ENCODE measurements around the gene XYLB.

The XYLB gene

DNA sequence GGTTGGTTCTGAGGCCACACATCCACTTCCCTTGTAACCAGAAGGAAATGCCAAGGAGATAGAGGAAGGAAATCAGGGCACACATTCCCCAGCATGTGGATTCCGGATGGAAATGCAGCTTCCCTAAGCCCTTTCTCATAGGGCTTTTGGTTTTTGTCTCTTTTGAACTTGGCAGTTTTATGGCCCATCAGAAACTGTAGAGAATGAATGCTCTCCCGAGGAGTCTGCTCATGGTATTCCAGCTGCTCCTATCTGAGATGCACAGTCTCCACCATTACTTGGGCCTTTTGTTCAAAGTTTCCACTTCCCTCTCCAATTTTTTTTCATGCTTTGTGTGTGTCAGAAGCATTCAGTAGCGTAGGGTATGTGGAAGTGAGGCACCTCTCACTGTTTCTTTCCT, 21.2 kb downstream of the XYLB start:
- no peaks in the 10 kb centered on the region for H3K9me3 Mint-ChIP-seq
- H3K4me3 Mint-ChIP-seq: no peak overlapping the region
- peaks cover 14% of the 10 kb centered on the region for H3K36me3 Mint-ChIP-seq
- H3K27ac Mint-ChIP-seq: no peak overlapping the region
- ATAC-seq (no peak), DNase-seq (ENCODE audit: low spot score in 2 of 2) (no peak)
- peaks cover 14% of the 10 kb centered on the region for H3K4me1 Mint-ChIP-seq

DNA sequence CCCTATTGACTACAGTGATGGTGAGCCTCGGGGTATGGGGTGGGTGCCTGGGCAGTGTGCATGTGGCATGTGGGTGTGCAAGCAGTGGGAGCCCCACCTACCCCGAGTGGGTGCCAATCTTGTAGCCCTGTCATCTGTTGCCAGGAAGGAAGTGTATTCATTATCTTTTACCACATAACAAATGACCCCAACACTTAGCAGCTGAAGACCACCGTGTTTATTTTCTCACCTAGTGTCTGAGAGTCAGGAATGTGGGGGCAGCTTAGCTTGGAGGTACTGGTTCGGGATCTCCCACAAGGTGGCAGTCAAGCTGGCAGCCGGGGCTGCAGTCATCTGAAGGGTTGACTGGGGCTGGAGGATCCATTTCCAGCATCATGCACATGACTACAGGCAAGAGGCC, 21.7 kb downstream of the XYLB start:
- H3K27ac Mint-ChIP-seq: no peak overlapping the region
- no peak for ATAC-seq
- peaks cover 19% of the 10 kb centered on the region for H3K4me1 Mint-ChIP-seq
- H3K9me3 Mint-ChIP-seq: no peaks in the 10 kb centered on the region
- DNase-seq (ENCODE audit: low spot score in 2 of 2): no peak
- H3K36me3 Mint-ChIP-seq: peaks cover 14% of the 10 kb centered on the region
- H3K4me3 Mint-ChIP-seq: no peak overlapping the region

DNA sequence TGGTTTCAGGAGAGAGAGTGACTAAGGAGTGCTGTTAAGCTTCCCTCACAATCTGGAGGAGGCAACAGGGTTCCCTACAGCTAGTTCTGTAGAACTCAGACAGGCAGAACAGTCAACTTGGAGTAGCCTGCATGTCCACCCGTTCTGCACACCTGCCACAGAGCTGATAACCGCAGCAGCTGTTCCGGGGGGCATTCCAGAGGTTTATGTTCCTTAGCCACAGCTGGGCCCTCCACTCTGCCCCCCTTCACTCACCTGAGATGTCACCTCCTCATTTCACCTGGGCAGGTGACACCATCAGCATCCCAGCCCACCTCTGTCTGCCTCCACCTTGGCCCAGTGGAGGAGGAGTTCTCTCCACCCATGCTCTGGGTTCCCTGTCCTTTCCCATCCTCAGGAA, 22.6 kb downstream of the XYLB start:
- ATAC-seq (no peak), DNase-seq (ENCODE audit: low spot score in 2 of 2) (no peak)
- H3K9me3 Mint-ChIP-seq: no peaks in the 10 kb centered on the region
- H3K4me3 Mint-ChIP-seq: no peak overlapping the region
- H3K27ac Mint-ChIP-seq: no peak overlapping the region
- peaks cover 11% of the 10 kb centered on the region for H3K36me3 Mint-ChIP-seq
- peaks cover 23% of the 10 kb centered on the region for H3K4me1 Mint-ChIP-seq

DNA sequence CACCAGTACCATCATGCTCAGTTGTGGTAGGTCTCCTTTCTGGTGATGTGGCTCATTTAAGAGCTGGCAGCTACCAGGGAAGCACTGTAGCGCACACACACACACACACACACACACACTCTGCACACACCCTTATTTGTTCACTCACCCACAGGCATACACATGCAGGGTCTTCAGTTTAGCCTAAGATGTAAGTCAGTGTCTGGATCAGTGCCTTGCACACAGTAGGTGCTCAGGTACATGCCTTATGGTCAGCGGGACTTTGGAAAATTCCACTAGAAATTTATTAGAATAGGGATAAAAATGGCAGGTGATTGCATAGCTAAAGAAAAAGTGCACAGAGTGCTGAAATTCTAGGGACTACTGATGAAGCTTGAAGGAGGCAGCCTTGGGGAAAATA, 23.6 kb downstream of the XYLB start:
- Mint-ChIP-seq H3K27ac (no peak overlapping the region), H3K4me3 (no peak overlapping the region), H3K4me1 (peaks cover 26% of the 10 kb centered on the region), H3K36me3 (peaks cover 7% of the 10 kb centered on the region), H3K9me3 (no peaks in the 10 kb centered on the region)
- no peak for DNase-seq (ENCODE audit: low spot score in 2 of 2)
- ATAC-seq: no peak

DNA sequence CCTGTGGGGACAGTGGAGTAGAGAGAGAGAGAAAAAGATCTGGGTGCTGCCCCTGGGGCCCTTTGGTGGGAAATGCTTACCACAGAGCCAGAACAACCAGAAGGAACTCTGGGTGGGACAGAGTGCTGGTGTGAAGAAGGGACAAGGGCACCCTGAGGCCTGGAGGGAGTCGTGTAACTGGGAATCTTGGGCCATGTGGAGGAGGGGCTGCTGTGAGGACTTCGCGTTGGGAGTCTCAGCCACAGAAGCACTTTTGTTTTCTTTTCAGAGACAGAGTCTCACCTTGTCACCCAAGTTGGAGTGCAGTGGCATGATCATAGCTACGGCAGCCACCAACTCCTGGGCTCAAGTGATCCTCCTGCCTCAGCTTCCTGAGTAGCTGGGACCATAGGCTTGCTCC, 24.3 kb downstream of the XYLB start:
- DNase-seq (ENCODE audit: low spot score in 2 of 2): no peak
- no peak overlapping the region for H3K27ac Mint-ChIP-seq
- no peak overlapping the region for H3K4me3 Mint-ChIP-seq
- H3K36me3 Mint-ChIP-seq: peaks cover 7% of the 10 kb centered on the region
- no peaks in the 10 kb centered on the region for H3K9me3 Mint-ChIP-seq
- ATAC-seq: no peak
- H3K4me1 Mint-ChIP-seq: peaks cover 33% of the 10 kb centered on the region

DNA sequence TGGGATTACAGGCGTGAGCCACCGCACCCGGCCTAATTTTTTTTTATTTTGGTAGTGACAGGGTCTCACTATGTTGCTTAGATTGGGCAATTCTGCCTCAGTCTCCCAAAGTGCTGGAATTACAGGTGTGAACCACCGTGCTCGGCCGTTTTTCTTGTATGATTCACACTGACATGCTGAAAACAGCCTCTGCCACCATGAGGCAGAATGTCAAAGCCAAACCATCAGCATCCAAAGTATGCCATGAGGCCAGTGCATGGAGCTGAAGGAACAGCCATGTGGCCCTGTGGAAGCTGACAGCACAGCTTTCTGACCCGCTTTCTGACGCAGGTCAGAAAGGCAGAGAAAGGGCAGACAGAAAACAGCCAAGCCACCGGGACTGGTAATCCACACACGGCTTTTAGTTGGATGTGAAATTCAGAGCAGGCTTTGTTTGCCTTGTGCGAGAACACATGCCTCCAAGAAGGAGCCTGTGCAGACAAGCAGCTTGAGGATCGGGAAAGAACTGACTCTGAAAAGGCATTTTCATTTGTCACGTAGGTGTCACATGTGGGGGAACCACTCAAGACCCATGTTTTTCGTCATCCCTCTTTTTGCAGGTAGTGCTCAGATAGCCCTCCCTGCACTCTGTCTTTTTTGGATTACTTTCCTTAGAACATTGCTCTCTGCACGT, 25.1 kb downstream of the XYLB start:
- no peak overlapping the region for H3K4me3 Mint-ChIP-seq

DNA sequence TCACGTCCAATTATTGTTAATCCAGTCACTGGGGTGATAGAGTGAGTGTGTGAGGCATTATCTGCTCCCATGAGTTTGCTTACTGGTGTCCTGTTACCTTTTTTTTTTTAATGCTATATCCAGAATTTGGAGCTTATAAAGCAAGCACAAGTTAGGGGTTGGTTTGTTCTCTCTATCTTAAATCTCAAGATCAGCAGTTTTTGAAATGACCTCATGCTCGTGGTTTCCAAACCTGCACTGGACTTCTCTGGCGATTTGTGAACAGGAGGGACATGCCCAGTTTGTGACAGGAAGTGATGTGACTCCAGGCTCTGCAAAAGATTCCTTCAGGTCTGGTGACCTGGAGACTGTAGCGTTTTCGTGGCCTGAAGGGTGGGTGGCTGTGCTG, 25.6 kb downstream of the XYLB start:
- Mint-ChIP-seq H3K36me3 (peaks cover 7% of the 10 kb centered on the region), H3K4me1 (peaks cover 36% of the 10 kb centered on the region), H3K4me3 (no peak overlapping the region), H3K9me3 (no peaks in the 10 kb centered on the region), H3K27ac (no peak overlapping the region)
- DNase-seq (ENCODE audit: low spot score in 2 of 2) (no peak), ATAC-seq (no peak)

More for the DNA sequence above, 25.1 kb downstream of the XYLB start:
- DNase-seq (ENCODE audit: low spot score in 2 of 2) (no peak), ATAC-seq (no peak)
- Mint-ChIP-seq H3K36me3 (peaks cover 7% of the 10 kb centered on the region), H3K9me3 (no peaks in the 10 kb centered on the region), H3K4me1 (peaks cover 36% of the 10 kb centered on the region), H3K27ac (no peak overlapping the region)

DNA sequence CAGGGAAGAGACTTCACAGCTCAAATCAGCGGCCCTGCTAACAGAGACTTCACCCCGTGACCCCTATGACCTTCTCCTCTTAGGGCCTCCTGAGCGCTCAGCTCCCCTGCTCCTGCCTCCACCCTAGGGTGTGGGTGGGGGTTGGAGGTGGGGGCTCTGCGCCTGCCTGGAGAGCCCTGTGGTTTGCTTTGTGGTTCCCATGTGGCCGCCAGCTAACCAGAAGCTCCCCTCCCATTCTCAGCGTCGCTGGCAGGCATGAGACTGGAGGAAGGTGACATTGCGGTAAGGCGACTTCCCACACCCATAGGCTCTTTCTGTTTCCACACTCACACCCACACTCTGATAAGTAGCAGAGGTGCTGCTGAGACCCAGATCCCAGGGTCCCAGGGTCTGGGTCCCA, 27.6 kb downstream of the XYLB start:
- Mint-ChIP-seq H3K27ac (peak overlapping the region; percentile 87), H3K9me3 (no peaks in the 10 kb centered on the region), H3K4me1 (peaks cover 36% of the 10 kb centered on the region), H3K4me3 (peak overlapping the region; percentile 38), H3K36me3 (peaks cover 7% of the 10 kb centered on the region)
- DNase-seq (ENCODE audit: low spot score in 2 of 2): peak in 1 of 2 donors; percentile 5
- peak; percentile 65 for ATAC-seq

DNA sequence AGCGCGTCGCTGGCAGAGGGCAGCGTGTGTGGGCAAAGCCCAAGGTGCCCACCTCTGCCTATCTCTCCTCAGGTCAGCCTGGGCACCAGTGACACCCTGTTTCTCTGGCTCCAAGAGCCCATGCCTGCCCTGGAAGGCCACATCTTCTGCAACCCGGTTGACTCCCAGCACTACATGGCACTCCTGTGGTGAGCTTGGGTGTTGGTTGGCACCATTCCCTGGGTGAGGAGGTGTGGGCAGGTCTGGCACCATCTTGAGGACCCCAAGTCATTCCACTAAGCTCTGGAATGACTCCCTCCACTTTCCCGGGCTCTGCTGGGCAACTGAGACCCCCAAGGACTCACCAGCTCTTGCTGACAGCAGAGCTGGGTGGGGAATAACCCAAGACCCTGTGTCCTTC, 28.5 kb downstream of the XYLB start:
- Mint-ChIP-seq H3K9me3 (no peaks in the 10 kb centered on the region), H3K4me3 (no peak overlapping the region), H3K27ac (no peak overlapping the region), H3K4me1 (peaks cover 36% of the 10 kb centered on the region), H3K36me3 (peaks cover 7% of the 10 kb centered on the region)
- no peak for ATAC-seq
- DNase-seq (ENCODE audit: low spot score in 2 of 2): no peak

DNA sequence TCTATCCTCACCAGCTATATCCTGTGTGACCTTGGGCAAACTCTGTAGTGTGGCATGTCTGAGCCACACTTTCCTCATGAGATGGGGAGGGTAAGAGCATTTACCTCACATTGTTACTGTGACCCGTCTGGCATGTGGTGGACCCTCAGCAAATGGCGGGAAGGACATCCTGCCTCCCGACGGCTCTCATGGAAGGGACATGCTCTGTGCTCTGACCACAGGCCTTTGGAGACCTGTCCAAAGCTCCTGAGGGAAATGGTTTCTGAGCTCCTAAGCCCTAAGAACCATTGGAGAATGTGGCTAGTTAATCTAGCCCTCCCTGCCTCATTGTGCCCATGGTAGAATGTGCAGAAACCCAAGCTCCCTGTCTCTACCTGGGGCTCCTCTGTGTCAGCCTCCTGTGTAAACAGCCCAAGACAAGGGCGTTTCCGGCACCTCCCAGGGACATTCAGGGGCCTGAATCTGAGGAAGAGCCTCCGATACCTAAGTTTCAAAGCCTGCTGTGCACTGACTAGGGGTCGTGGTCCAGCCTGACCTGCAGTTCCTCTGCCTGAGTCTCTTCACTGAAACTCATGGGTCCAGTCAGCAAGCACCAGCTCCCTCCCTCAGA, 29.0 kb downstream of the XYLB start:
- no peaks in the 10 kb centered on the region for H3K9me3 Mint-ChIP-seq
- DNase-seq (ENCODE audit: low spot score in 2 of 2) (no peak), ATAC-seq (no peak)
- H3K4me3 Mint-ChIP-seq: no peak overlapping the region
- H3K4me1 Mint-ChIP-seq: peaks cover 36% of the 10 kb centered on the region
- H3K36me3 Mint-ChIP-seq: peaks cover 5% of the 10 kb centered on the region
- H3K27ac Mint-ChIP-seq: no peak overlapping the region

DNA sequence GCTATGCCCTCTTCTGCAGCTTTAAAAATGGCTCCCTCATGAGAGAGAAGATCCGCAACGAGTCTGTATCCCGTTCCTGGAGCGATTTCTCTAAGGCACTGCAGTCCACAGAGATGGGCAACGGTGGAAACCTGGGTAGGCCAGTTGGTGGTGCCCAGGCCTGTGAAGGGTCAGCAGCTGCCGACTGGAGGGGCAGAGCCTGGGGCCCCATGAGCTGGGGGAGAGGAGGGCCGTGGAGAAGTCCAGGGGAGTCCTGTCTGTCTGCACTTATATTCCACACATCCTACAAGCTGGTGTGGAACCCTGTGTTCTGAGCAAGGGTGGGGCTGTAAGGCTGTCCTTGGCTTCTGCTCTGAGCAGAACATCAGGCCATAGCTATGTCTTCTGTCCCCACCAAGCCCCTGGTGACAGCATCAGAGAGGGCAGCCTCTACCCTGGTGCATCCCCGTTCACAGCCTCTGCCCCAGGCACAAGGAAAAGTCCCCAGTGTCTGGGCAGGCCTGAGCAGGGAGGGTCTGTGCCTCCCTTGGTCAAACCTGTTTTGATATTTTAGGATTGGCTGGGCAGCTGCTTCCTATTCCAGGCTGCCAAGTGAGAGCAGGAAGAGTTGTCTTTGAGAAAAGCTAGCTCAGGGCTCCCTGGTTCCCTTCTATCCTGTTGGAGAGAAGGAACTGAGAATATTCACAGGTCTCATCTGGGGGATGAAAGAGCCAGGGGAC, 29.7 kb downstream of the XYLB start:
- H3K9me3 Mint-ChIP-seq: no peaks in the 10 kb centered on the region
- no peak for DNase-seq (ENCODE audit: low spot score in 2 of 2)
- H3K4me1 Mint-ChIP-seq: peaks cover 36% of the 10 kb centered on the region
- no peak overlapping the region for H3K4me3 Mint-ChIP-seq
- no peaks in the 10 kb centered on the region for H3K36me3 Mint-ChIP-seq
- no peak overlapping the region for H3K27ac Mint-ChIP-seq
- ATAC-seq: peak; percentile 24

DNA sequence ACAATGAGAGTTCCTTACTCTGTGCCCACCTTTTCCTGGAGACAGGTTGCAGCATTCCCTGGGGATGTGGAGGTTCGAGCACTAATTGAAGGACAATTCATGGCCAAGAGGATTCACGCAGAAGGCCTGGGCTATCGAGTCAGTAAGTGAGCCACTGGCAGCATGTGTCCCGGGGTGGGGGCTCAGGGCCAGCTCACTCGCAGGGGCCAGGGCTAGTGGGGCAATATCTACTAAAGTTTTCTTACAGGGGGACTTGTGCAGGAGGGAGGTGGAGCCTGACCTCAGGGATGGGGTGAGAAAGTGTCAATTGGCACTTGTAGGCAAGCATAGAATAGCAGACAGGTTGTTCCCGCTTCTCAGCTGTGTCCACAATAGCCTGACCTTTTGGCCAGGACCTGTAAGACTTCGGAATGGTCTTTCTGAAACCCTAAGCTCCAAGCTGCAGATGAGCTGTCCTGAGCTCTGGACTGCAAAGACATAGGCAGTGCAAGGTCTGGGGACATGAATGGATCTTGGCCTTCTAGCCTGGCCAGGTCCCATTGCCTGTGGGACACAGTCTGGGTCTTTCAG, 32.7 kb downstream of the XYLB start:
- Mint-ChIP-seq H3K27ac (no peak overlapping the region), H3K9me3 (no peaks in the 10 kb centered on the region), H3K4me3 (no peak overlapping the region), H3K4me1 (peaks cover 18% of the 10 kb centered on the region), H3K36me3 (no peaks in the 10 kb centered on the region)
- DNase-seq (ENCODE audit: low spot score in 2 of 2) (no peak), ATAC-seq (no peak)

DNA sequence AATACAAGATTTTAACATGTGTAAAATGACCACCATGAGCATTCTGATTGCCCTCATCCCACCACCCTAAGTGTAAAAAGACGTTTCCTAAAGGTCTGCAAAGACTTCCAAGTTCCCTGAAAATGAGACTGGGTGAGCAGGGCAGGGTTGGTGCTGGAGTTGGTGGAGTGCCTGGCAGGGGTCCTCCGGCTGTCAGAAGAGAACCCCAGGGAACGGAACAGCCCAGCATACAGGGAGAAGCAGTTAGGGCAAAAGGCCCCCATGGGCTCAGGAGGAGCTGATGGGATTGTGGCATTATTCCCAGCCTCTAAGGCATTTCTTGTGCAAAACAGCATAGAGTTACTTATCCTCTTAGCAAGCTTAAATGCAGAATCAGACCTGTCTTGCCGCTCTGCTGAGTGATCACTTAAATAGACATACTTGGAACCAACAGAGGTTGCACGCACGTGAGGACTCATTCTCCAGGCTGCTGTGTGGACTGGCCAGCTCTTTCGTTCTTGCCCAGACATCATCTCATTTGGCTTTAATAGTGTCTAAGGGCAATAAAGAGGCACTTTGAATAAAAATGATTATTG, 36.0 kb downstream of the XYLB start:
- Mint-ChIP-seq H3K4me3 (no peak overlapping the region), H3K27ac (no peak overlapping the region), H3K9me3 (no peaks in the 10 kb centered on the region), H3K4me1 (no peaks in the 10 kb centered on the region), H3K36me3 (peaks cover 7% of the 10 kb centered on the region)
- ATAC-seq (no peak), DNase-seq (ENCODE audit: low spot score in 2 of 2) (no peak)

DNA sequence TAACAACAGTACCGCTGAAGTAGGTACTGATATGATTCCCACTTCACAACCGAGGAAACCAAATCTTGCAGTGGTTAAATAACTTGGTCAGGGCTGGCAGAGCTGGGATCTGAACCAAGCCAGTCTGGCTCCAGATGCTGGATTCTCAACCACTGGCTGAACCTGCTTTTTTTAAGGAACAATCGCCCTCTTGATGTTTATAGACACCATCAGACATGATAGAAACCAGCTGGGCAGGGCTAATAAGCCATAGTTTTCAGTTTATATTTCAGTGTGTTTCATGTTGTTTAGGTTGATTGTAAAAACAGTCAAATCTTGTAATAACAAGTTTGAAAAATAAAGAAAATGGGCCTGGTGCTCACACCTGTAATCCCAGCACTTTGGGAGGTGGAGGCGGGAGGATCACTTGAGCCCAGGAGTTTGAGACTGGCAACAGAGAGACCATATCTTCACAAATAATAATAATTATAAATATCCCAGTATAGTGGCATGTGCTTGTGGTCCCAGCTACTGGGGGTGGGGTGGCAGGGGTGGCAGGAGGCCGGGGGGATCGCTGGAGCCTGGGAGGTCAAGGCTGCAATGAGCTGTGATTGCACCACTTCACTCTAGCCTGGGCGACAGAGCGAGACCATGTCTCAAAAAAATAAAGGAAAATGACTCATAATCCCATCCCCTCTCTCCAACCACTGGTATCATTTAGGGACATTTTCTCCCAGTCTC, 36.7 kb downstream of the XYLB start:
- Mint-ChIP-seq H3K36me3 (peaks cover 7% of the 10 kb centered on the region), H3K4me3 (no peak overlapping the region), H3K27ac (no peak overlapping the region), H3K9me3 (no peaks in the 10 kb centered on the region), H3K4me1 (no peaks in the 10 kb centered on the region)
- ATAC-seq (no peak), DNase-seq (ENCODE audit: low spot score in 2 of 2) (no peak)

Data from stimulated activated effector memory CD8-positive, alpha-beta T cell treated with anti-CD3 and anti-CD28 coated beads, Interleukin-12 subunit alpha, Interleukin-12 subunit beta, amount 100 ng/mL, for 72 hours (primary cell).